Measurements from ENCODE around the gene LRP2. TPM values are rescaled to one million over a fixed set of nuclear protein-coding genes. Genes with fewer than 3 reads are reported as not detected.

LRP2 gene
- total RNA-seq, 4 donors from 2014 or later: 154 to 310 (median 184) TPM

DNA sequence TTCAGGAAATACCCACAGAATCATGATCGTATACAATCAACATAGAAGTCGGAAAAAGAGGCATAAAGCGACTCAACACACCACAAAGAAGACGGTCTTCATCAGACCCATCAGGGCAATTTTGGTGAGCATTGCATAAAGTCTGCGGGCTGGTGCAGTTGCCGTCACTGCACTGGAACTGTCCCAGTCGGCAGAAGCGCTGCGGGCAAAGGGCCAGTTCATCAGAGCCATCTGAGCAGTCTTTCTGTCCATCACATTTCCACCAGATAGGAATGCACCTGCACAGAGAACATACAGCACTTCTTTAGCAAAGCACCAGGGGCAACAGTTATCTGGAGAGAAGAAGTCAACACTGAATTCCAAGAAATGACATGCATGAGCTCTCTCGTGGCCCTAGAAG is 187.2 kb downstream of the LRP2 start:
- no peak overlapping the region for H3K4me3 ChIP-seq (replicated peaks in 1 of 3)
- no peaks in the 10 kb centered on the region for H3K4me1 ChIP-seq
- H3K9me3 ChIP-seq: no peaks in the 10 kb centered on the region
- TF ChIP-seq POLR2A (IDR thresholded peaks at IDR 0.05): no peak
- TF ChIP-seq, protein P1, sequence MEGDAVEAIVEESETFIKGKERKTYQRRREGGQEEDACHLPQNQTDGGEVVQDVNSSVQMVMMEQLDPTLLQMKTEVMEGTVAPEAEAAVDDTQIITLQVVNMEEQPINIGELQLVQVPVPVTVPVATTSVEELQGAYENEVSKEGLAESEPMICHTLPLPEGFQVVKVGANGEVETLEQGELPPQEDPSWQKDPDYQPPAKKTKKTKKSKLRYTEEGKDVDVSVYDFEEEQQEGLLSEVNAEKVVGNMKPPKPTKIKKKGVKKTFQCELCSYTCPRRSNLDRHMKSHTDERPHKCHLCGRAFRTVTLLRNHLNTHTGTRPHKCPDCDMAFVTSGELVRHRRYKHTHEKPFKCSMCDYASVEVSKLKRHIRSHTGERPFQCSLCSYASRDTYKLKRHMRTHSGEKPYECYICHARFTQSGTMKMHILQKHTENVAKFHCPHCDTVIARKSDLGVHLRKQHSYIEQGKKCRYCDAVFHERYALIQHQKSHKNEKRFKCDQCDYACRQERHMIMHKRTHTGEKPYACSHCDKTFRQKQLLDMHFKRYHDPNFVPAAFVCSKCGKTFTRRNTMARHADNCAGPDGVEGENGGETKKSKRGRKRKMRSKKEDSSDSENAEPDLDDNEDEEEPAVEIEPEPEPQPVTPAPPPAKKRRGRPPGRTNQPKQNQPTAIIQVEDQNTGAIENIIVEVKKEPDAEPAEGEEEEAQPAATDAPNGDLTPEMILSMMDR (IDR thresholded peaks at IDR 0.05): no peak
- intact Hi-C loops (cut with DNase I): no loop called here
- 89% methylated on average over 10 of the region's 10 CpGs for WGBS, 2 donors
- no peak overlapping the region for H3K27ac ChIP-seq
- peaks cover 11 to 32% of the 10 kb centered on the region in 2 donors for H3K36me3 ChIP-seq
- no peak for DNase-seq
- H3K27me3 ChIP-seq: no peaks in the 10 kb centered on the region

DNA sequence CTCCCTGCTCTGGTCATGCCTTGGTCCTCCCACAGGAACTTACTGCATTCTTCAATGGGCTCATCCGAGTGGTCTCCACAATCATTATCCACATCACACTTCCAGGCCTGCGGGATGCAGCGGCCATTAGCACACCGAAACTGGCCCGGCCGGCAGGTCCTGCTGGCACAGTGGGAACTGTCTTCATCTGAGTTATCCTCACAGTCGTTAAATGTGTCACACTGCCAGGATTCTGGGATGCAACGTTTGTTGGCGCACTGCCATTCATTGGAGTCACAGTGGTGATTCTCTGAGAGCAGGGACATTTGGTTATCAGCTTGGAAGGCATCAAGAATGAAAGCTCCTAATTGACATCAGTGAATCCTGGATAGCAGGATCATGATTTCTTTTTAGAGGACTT is 188.5 kb downstream of the LRP2 start:
- Histone ChIP-seq H3K9me3 (no peaks in the 10 kb centered on the region), H3K36me3 (peaks cover 18 to 43% of the 10 kb centered on the region in 2 donors), H3K27ac (no peak overlapping the region), H3K4me3 (replicated peaks in 1 of 3) (no peak overlapping the region), H3K27me3 (no peaks in the 10 kb centered on the region), H3K4me1 (no peaks in the 10 kb centered on the region)
- TF ChIP-seq, protein P1 (IDR thresholded peaks at IDR 0.05): no peak
- no peak for TF ChIP-seq POLR2A (IDR thresholded peaks at IDR 0.05)
- WGBS, 2 donors: 84 to 86% methylated on average over 9 of the region's 9 CpGs
- DNase-seq: no peak
- intact Hi-C loops (cut with DNase I): no loop called here

DNA sequence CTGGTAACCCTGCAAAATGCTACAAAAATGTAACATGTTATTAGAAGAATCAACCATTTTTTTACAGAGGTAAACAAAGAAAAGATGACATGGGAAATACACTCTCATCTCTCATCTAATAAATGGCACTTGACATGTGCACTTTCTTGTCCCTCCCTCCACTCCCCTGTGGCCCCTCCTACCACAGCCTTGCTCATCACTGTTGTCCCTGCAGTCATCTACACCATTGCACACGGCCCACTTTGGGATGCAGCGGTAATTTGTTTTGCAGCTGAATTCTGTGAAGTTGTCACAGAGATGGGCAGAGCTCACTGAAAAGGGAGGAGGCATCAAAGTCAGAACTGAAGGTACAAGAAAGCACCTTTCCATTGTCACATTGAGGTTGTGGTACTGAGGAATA is 189.4 kb downstream of the LRP2 start:
- no peaks in the 10 kb centered on the region for H3K9me3 ChIP-seq
- TF ChIP-seq, protein P1 (IDR thresholded peaks at IDR 0.05): no peak
- no peak for DNase-seq
- H3K27me3 ChIP-seq: no peaks in the 10 kb centered on the region
- WGBS, 2 donors: 77 to 86% methylated on average over 2 of the region's 2 CpGs
- no peak overlapping the region for H3K27ac ChIP-seq
- intact Hi-C loops (cut with DNase I): no loop called here
- no peak overlapping the region for H3K4me3 ChIP-seq (replicated peaks in 1 of 3)
- peaks cover 28 to 47% of the 10 kb centered on the region in 2 donors for H3K36me3 ChIP-seq
- no peaks in the 10 kb centered on the region for H3K4me1 ChIP-seq

DNA sequence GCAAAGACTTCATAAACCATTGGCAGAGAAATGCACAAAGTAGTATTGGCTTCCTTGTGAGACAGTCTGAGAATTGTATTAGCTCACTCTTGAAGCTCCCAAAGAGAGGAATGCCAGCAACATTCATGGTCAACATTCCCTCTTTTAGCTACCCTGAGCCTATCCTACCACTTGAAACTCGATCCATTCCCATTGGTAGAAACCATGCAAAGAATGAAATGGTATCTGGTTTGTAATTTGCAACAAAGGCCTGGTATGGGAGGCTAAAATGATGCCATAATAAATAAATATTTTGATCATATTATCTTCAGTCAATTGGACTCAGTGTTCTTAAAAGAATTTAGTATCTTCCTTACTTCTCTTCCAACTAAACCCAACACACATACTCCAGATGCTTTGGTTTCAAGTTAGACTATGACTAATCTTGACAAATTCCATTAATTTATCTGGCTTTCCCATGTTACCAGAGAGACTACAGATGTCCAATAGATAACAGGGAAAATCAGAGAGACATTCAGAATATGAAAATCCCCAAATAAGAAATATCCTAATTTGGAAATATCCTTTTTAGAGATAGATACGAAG is 190.1 kb downstream of the LRP2 start:
- H3K9me3 ChIP-seq: no peaks in the 10 kb centered on the region
- WGBS, 2 donors: 78 to 85% methylated on average over 2 of the region's 2 CpGs
- H3K27ac ChIP-seq: no peak overlapping the region
- no peak overlapping the region for H3K4me3 ChIP-seq (replicated peaks in 1 of 3)
- H3K4me1 ChIP-seq: no peaks in the 10 kb centered on the region
- intact Hi-C loops (cut with DNase I): no loop called here
- H3K27me3 ChIP-seq: no peaks in the 10 kb centered on the region
- DNase-seq: no peak
- TF ChIP-seq, protein P1 (IDR thresholded peaks at IDR 0.05): no peak
- no peak for TF ChIP-seq POLR2A (IDR thresholded peaks at IDR 0.05)
- peaks cover 34 to 47% of the 10 kb centered on the region in 2 donors for H3K36me3 ChIP-seq

DNA sequence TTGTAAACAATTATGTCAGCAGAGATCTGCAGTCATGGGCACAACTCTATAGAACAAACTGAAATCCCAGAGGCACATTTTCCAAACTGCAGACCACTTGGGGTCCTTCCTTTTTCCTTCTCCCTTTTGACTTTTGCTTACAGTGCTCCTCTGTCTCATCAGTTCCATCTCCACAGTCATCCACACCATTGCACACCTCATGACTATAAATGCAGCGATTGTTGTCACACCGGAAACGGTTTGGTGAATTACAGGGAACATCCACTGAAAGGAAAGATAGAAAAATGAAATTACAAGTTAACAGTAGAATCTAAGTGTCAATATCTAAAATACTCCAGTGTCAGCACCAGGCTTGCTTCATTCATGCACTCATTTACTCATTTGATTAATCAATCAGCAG is 196.5 kb downstream of the LRP2 start:
- intact Hi-C loops (cut with DNase I): no loop called here
- Histone ChIP-seq H3K27me3 (no peaks in the 10 kb centered on the region), H3K27ac (no peak overlapping the region), H3K9me3 (no peaks in the 10 kb centered on the region), H3K36me3 (peaks cover 31 to 57% of the 10 kb centered on the region in 2 donors), H3K4me1 (no peaks in the 10 kb centered on the region), H3K4me3 (replicated peaks in 1 of 3) (no peak overlapping the region)
- TF ChIP-seq, protein P1 (IDR thresholded peaks at IDR 0.05): no peak
- TF ChIP-seq POLR2A (IDR thresholded peaks at IDR 0.05): no peak
- DNase-seq: no peak
- WGBS, 2 donors: 92 to 97% methylated on average over 3 of the region's 3 CpGs

Measured in thyroid gland (tissue), 4 donors.